ENCODE measurements around the gene NEK6.

Gene NEK6

GRCh38 chr9:124257844-124258606 lies at the start of gene NEK6:
TSS of gene NEK6 (plus strand) at chr9:124257949. CDS start at chr9:124301965, 44,016 bp downstream.
- DNase-seq, result no peak

- no peak for DNase-seq
Measured at GRCh38 chr9:124208571-124208970, 49.2 kb upstream of the NEK6 start.

GRCh38 chr9:124209279-124209678 lies 48.5 kb upstream of the NEK6 start:
- DNase-seq, result no peak

DNA sequence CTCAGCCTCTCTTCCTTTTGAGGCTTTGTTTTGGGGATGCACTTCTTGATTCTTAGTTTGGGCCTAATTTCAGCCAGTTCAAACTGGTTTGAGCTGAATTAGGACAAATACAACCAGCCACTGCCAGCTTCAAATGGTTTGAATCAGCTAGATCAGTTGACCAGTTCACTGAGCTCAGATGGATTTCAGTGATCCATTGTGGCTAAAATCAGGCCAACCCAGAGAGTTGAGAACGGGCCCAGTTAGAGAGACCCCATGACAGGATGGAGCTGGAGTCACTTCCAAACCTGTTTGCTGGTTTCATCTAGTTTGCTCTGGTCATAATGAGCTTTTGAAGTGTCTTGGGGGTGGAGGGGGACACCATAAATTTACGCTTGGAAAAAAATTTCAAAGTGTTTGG lies 48.0 kb upstream of the NEK6 start:
- no peak for DNase-seq

DNA sequence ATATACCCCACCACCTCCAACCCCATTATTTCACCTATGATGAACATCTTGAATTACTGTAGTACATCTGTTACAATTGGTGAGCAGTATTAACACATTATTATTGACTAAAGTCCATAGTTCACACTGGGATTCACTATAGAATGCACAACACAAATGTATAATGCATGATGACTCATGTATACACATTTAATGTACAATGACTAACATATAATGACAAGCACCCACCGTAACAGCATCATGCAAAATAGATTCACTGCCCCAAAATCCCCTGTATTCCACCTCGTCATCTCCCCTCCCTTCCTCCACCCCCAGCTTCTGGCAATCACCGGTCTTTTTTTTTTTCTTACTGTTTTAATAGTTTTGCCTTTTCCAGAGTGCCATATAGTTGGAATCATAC lies 47.1 kb upstream of the NEK6 start:
- no peak for DNase-seq

- DNase-seq, result no peak
Measured at GRCh38 chr9:124212381-124213050, 45.2 kb upstream of the NEK6 start.

DNA sequence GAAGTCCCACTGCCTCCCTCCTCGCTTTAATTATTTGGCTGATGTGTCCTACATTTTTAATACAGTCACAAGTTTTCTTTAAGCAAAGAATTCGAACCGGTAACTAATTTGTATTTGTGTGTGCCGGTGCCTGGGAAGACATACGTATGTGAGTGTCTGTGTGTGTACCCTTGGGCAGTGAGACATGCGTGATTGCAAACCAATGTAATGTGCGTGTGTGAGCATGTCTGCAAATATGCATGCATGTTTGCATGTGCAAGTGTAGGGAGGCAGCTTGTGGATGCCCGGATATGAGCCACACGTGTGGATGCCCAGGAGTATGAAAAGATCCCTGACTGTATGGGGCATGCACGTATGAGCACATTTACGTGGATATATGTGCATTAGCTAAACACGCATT lies 44.4 kb upstream of the NEK6 start:
- DNase-seq, result no peak

DNA sequence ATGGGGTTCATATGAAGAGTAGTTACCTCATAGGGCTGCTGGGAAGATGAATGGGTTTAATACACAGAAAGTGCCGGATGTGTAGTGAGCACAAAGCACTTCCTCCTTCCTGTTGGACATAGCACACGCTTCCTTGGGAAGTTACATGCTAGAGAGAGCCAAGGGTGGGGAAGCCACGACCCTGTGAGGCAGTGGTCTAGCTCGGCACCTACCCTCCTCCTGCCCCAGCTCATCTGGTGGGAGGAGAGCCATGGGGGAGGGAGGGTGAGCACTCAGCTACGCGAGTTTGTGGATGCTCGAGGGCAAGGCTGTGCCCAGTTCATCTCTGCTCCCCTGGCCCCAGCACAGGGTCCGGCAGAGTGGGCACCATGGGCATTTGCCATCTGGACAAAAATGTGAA lies 43.6 kb upstream of the NEK6 start:
- no peak for DNase-seq

GRCh38 chr9:124214596-124215367 lies 43.0 kb upstream of the NEK6 start:
- no peak for DNase-seq

DNA sequence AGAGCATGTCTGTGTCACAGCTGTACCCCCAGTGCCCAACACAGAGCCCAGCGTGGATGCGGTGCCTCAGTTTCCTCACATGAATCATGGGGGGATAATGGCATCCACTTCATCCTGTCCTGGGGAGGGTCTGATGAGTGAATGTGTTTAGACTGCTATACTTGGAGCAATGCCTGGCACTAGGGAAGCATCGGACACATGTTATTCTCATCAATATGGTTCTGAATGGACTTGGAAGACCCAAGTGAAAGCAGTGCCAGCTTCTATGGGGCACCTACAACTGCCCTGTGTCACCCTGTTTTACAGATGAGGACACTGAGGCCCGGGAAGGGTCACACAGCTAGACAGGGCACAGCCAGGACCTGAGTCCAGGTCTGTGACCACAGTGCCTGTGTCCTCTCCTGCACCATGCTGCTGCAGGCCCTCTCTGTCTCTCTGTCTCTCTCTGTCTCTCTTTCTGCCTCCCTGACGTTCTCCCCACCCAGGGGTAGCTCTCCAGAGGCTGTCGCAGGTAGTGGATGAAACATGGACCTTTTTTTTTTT lies 42.3 kb upstream of the NEK6 start:
- DNase-seq, result no peak

- DNase-seq, result no peak
Measured at GRCh38 chr9:124215956-124216355, 41.8 kb upstream of the NEK6 start.

- DNase-seq, result no peak
Measured at GRCh38 chr9:124216474-124217176, 41.1 kb upstream of the NEK6 start.

DNA sequence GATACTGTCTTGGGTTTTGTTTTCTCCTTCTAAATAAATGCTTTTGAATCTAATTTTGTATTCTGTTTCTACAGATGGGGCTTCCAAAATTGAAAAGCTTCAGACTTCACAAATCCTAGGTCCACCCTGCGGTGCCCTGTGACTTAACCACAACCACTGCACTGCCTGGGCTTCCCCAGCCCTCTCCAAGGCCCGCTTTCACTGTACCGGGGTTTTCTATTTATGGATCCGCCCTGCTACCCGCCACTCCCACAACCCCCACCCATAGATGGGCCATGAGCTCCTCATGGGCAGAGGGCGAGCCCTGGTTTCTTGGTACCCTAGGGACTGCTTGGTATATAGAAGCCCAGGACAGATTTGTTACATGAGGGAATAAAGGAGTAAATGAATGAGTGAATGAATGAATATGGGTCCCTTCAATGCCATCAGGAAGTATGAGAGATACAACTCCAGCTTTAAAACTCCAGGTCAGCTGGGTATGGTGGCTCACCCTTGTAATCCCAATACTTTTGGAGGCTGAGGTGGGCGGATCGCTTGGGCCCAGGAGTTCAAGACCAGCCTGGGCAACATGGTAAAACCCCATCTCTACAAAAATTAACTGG lies 39.8 kb upstream of the NEK6 start:
- DNase-seq, result no peak

GRCh38 chr9:124218438-124218982 lies 39.2 kb upstream of the NEK6 start:
- DNase-seq, result no peak

- no peak for DNase-seq
Measured at GRCh38 chr9:124218987-124219461, 38.7 kb upstream of the NEK6 start.

DNA sequence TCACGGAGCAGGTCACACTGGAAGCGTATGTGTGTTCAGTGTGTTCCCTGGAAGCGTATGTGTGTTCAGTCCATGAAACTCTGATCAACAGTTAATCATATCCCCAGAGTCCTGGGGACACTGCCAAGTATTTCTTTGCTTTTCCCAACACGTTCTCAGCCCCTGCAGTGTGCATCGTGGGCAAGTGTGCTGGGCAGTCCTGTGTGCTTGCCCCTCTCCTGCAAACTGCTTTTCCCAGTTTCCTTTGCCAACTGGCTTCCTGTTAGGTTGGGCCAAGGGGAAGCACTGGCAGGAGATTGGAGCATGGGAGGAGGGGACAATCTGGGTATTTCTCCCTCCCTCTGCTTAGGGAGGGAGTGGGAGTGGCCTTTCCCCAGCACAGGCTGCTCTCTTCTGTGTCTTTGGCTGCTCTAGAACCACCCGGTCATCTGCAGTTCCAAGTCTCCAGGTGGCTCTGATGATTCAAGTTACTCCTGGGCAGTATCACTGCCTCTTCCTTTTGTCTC lies 36.8 kb upstream of the NEK6 start:
- DNase-seq, result no peak

DNA sequence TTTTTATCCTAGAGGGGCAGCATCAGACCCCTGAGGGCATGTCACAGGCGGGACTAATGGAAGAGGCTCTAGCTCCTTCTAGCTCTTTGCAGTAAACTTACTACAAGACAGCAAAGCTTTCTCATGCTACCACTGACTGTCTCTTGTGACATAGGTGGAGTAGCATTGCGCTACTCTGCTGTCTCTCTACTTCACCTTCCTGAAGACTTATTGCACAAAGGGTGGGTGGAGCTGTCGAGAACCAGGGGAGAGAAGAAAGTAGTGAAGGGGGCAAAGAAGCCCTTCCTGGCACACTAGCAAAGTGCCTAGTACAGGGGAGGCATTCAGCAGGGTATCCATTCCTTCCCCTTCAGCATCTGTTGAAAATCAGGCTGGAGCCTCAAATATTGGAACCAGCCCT lies 36.1 kb upstream of the NEK6 start:
- no peak for DNase-seq

DNA sequence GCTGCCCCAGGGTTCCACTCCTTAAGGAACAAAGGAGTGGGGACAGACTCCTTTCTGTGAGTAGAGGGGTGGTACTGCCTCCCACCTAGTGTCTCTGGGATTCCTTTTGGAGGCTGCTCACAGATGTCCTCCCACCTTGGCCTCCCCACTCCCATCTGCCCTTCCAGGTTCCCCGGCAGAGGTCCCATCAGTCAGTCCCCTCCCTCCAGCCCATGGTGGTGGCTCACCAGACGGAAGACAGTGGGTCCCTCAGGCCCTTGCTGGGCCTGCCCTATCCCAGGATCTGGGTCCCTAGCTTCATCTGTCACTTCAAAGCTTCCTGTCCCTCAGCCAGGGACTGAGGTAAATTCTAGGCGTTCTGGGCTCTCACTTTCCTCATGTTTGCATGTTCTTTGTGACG lies 35.6 kb upstream of the NEK6 start:
- DNase-seq, result no peak

- no peak for DNase-seq
Measured at GRCh38 chr9:124222918-124223720, 34.6 kb upstream of the NEK6 start.

DNA sequence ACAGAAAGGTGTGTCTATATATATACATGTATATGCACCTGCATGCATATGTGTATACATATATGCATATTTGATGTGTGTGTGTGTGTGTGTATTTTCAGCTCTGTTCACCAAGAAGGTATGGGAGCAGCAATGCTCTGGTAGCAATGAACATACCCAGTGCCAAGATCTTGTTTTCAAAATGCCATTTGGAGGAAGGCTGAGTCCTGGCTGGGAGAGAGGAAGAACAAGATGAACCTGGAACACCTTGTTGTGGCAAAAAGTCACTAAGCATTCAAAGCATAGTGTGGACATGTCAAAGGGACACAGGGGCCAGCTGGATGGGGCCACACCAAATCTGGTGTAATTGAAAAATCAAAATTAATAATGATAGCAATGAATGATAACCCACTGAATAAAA lies 31.8 kb upstream of the NEK6 start:
- no peak for DNase-seq

DNA sequence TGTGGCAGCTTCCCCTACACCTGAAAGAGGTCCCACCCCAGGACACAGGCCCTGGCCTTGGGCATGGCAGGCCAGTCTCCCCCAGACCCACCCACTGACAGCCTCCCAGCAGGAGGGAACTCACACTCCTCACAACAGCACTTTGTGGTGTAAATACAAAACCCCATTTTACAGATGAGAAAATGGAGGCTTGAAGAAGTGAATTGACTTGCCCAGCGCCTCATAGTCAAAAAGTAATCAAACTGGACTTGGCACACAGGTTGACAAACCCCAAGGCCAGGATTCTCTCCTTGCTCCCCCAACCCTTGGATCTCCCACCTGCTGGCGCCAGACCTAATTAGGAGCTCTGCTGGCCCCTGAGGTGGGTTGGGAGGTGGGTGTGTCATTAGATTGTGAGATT lies 29.2 kb upstream of the NEK6 start:
- DNase-seq, result no peak
